ENCODE data around the gene SNRPE. TPM values are rescaled to one million over a fixed set of nuclear protein-coding genes. Genes with fewer than 3 reads are reported as not detected.

The SNRPE gene
- total and polyA plus RNA-seq, 8 donors: 8.7 to 470 (median 111) TPM; not detected in 1

DNA sequence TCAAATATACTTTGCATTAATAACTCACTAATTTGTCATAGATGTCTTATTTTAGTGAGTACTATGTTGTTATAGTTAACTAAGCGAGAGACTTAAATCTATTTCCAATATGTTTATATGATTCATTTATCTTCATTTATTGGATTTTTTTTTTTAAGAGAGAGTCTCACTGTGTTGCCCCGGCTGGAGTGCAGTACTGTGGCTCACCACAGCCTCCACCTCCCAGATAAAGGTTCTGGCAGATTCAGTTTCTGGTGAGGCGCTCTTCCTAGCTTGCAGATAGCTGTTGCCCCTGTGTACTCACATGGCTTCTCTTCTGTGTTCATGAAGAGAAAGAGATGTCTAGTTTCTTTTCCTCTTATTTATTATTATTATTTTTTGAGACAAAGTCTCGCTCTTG lies 43.9 kb downstream of the SNRPE start:
- H3K4me1 ChIP-seq: no peaks in the 10 kb centered on the region
- no peak for DNase-seq
- H3K27me3 ChIP-seq: no peaks in the 10 kb centered on the region
- no peak overlapping the region for H3K4me3 ChIP-seq
- no peaks in the 10 kb centered on the region for H3K9me3 ChIP-seq
- H3K36me3 ChIP-seq: no peaks in the 10 kb centered on the region
- TF ChIP-seq, protein P1, sequence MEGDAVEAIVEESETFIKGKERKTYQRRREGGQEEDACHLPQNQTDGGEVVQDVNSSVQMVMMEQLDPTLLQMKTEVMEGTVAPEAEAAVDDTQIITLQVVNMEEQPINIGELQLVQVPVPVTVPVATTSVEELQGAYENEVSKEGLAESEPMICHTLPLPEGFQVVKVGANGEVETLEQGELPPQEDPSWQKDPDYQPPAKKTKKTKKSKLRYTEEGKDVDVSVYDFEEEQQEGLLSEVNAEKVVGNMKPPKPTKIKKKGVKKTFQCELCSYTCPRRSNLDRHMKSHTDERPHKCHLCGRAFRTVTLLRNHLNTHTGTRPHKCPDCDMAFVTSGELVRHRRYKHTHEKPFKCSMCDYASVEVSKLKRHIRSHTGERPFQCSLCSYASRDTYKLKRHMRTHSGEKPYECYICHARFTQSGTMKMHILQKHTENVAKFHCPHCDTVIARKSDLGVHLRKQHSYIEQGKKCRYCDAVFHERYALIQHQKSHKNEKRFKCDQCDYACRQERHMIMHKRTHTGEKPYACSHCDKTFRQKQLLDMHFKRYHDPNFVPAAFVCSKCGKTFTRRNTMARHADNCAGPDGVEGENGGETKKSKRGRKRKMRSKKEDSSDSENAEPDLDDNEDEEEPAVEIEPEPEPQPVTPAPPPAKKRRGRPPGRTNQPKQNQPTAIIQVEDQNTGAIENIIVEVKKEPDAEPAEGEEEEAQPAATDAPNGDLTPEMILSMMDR (IDR thresholded peaks at IDR 0.05): no peak
- TF ChIP-seq POLR2A (IDR thresholded peaks at IDR 0.05) (no peak), EP300 (IDR thresholded peaks at IDR 0.05) (no peak), POLR2AphosphoS5 (IDR thresholded peaks at IDR 0.05) (no peak)
- intact Hi-C loops (cut with DNase I; ENCODE audit: low total_unique reads): no loop called here
- H3K27ac ChIP-seq: no peak overlapping the region
- WGBS, 5 donors: 86 to 96% (median 92%) methylated on average over 4 of the region's 4 CpGs

DNA sequence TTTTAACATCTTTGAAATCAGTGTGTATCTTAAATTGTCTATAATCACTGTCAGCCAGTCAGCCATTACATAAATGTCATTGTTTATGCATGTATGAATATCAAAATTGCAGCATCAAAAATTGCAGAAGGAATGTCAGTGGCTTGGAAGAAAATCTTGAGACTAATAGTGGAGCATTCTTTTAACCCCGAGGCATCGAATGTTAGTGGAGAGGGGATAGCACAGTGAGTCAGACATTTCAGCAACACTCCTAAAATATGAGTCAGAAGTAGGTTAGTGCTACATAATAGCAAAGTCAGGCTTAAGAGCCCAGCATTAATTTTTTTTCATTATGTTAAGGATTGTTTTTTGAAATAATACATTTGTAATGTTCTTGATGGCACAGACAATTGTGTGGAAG lies 45.5 kb downstream of the SNRPE start:
- no peak for TF ChIP-seq EP300 (IDR thresholded peaks at IDR 0.05)
- TF ChIP-seq, protein P1 (IDR thresholded peaks at IDR 0.05): no peak
- TF ChIP-seq POLR2AphosphoS5 (IDR thresholded peaks at IDR 0.05): no peak
- TF ChIP-seq POLR2A (IDR thresholded peaks at IDR 0.05): no peak
- Histone ChIP-seq H3K27me3 (no peaks in the 10 kb centered on the region), H3K27ac (no peak overlapping the region), H3K36me3 (no peaks in the 10 kb centered on the region), H3K4me1 (no peaks in the 10 kb centered on the region), H3K4me3 (no peak overlapping the region), H3K9me3 (no peaks in the 10 kb centered on the region)
- intact Hi-C loops (cut with DNase I; ENCODE audit: low total_unique reads): no loop called here
- DNase-seq: no peak
- WGBS, 5 donors: 46 to 65% (median 59%) methylated on average over 2 of the region's 2 CpGs

DNA sequence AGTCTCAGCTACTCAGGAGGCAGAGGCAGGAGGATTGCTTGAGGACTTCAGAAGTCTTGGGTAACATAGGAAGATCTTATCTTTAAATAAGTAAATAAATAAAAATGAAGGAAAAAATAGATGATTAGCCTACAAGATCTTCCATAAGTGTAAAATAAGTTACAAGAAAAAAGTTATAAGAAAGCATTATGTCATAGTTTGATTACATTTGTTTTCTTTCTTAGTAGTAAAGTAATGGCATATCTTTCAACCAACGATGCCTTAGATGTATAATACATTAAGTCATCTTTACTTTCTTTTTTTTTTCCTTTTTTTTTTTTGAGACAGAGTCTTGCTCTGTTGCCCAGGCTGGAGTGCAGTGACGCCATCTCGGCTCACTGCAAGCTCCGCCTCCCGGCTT lies 46.5 kb downstream of the SNRPE start:
- H3K27ac ChIP-seq: no peak overlapping the region
- H3K4me3 ChIP-seq: no peak overlapping the region
- intact Hi-C loops (cut with DNase I; ENCODE audit: low total_unique reads): no loop called here
- no peaks in the 10 kb centered on the region for H3K9me3 ChIP-seq
- 76 to 86% (median 83%) methylated on average over 3 to 5 of the region's 5 CpGs for WGBS, 5 donors
- H3K27me3 ChIP-seq: no peaks in the 10 kb centered on the region
- no peaks in the 10 kb centered on the region for H3K36me3 ChIP-seq
- DNase-seq: no peak
- TF ChIP-seq, protein P1 (IDR thresholded peaks at IDR 0.05): no peak
- no peak for TF ChIP-seq POLR2A (IDR thresholded peaks at IDR 0.05)
- H3K4me1 ChIP-seq: no peaks in the 10 kb centered on the region

DNA sequence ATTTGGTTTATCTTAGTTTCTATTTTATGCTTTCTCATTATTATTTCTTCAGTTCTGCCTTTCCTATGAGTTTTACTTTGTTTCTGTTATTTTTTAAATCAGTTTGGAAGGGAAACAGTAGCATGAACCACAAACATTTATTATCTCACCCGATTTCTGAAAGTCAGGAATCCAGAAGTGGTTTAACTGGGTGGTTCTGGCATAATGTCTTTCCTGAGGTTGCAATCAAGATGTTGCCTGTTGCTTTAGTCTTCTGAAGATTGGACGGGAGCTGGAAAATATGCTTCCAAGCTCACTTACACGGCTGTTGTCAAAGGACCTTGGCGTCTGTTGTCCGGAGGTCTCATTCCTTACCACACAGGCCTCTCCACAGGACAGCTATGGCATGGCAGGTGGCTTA lies 50.4 kb downstream of the SNRPE start:
- no peaks in the 10 kb centered on the region for H3K27me3 ChIP-seq
- H3K9me3 ChIP-seq: no peaks in the 10 kb centered on the region
- no peak for DNase-seq

More for the DNA sequence above, 50.4 kb downstream of the SNRPE start:
- TF ChIP-seq EP300 (IDR thresholded peaks at IDR 0.05): no peak
- TF ChIP-seq POLR2AphosphoS5 (IDR thresholded peaks at IDR 0.05): no peak
- TF ChIP-seq POLR2A (IDR thresholded peaks at IDR 0.05): no peak
- TF ChIP-seq, protein P1 (IDR thresholded peaks at IDR 0.05): no peak
- intact Hi-C loops (cut with DNase I; ENCODE audit: low total_unique reads): no loop called here
- 74 to 86% (median 81%) methylated on average over 5 of the region's 5 CpGs for WGBS, 5 donors
- H3K4me1 ChIP-seq: no peaks in the 10 kb centered on the region
- no peak overlapping the region for H3K27ac ChIP-seq
- H3K4me3 ChIP-seq: no peak overlapping the region
- no peaks in the 10 kb centered on the region for H3K36me3 ChIP-seq

All from stomach (tissue), 9 donors.